ENCODE data around the gene MGLL.
A peak's percentile ranks its signal among the peaks of the same experiment; 100 is the strongest.

The MGLL gene

DNA sequence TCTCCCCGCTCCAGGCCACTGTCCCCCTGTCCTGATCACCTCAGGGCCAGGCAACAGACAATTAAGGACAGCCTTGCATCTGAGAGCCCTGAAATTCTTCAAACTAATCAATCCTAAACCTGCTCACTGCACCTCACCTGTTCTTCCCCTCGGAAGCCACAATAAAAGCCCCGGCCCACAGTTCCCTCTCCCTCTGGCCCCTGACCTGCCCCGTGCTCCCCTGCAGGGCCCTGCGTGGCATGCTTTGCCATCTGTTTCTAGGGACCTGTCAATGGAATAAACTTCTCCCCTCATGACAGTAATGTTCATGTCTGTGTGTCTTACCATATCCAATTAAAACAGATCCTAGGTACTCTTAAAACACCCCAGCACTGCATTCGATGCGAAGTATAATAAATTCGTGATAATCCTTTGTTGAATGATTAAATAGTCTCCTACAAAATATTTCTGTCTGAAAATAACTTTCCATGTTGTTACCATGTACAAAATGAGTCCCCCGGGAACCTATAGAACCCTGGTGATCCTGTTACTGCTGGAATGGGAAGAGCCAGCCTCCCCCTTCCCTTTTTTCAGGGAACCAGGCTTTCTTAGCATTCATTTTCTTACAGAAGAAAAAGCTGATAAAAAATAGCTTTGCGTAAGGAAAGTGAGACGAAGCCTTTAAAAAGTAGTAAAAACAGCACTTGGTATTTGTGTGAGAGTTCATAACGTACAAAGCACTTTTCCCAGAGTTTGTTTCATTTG lies 90.6 kb downstream of the MGLL start:
- no peak for TF ChIP-seq CTCF (IDR thresholded peaks at IDR 0.05; ENCODE audit: insufficient read depth, low read length)
- TF ChIP-seq, protein P1, sequence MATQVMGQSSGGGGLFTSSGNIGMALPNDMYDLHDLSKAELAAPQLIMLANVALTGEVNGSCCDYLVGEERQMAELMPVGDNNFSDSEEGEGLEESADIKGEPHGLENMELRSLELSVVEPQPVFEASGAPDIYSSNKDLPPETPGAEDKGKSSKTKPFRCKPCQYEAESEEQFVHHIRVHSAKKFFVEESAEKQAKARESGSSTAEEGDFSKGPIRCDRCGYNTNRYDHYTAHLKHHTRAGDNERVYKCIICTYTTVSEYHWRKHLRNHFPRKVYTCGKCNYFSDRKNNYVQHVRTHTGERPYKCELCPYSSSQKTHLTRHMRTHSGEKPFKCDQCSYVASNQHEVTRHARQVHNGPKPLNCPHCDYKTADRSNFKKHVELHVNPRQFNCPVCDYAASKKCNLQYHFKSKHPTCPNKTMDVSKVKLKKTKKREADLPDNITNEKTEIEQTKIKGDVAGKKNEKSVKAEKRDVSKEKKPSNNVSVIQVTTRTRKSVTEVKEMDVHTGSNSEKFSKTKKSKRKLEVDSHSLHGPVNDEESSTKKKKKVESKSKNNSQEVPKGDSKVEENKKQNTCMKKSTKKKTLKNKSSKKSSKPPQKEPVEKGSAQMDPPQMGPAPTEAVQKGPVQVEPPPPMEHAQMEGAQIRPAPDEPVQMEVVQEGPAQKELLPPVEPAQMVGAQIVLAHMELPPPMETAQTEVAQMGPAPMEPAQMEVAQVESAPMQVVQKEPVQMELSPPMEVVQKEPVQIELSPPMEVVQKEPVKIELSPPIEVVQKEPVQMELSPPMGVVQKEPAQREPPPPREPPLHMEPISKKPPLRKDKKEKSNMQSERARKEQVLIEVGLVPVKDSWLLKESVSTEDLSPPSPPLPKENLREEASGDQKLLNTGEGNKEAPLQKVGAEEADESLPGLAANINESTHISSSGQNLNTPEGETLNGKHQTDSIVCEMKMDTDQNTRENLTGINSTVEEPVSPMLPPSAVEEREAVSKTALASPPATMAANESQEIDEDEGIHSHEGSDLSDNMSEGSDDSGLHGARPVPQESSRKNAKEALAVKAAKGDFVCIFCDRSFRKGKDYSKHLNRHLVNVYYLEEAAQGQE (IDR thresholded peaks at IDR 0.05; ENCODE audit: insufficient replicate concordance, low read depth): no peak
- TF ChIP-seq GABPA (IDR thresholded peaks at IDR 0.05; ENCODE audit: low read depth): no peak
- TF ChIP-seq POLR2AphosphoS5 (IDR thresholded peaks at IDR 0.05; ENCODE audit: low read depth): no peak
- no peak for TF ChIP-seq SPI1 (IDR thresholded peaks at IDR 0.05; ENCODE audit: borderline replicate concordance, low read depth)
- Histone ChIP-seq H3K27ac (replicated peaks) (no peak overlapping the region), H3K4me3 (replicated peaks; ENCODE audit: insufficient read depth, low read length) (no peak overlapping the region), H3K27me3 (ENCODE audit: insufficient read depth, poor library complexity, severe bottlenecking) (no peaks in the 10 kb centered on the region)
- DNase-seq (ENCODE audit: low read depth in 1 of 2, low spot score in 1 of 2): no peak

DNA sequence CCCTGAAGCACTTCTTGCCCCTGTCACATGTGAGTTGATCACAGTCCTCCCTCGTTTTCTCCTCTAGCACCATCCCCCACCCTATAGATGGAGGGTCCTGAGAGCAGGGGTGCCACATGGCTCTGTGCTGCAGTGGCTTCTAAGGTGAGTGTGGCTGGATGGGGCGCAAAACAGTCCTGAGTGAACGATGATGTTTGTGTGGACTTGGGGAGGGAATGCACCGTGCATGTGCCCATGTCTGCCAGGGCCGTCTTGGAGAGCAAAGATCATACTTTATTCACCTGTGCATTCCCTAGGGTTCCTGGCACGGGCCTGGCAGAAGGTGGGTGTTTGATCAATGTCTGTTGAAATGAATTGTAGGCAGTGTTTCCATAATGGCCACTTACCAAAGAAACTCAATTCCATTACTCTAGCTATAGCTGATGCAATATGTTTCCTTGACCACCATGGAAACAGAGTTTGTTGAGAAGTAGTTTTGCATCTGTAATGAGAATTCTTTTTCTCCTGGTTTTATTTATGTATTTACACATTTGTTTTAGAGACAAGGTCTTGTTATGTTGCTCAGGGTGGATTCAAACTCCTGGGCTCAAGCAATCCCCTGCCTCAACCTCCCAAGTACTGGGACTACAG lies 91.5 kb downstream of the MGLL start:
- Histone ChIP-seq H3K27ac (replicated peaks) (no peak overlapping the region), H3K27me3 (ENCODE audit: insufficient read depth, poor library complexity, severe bottlenecking) (no peaks in the 10 kb centered on the region), H3K4me3 (replicated peaks; ENCODE audit: insufficient read depth, low read length) (no peak overlapping the region)
- DNase-seq (ENCODE audit: low read depth in 1 of 2, low spot score in 1 of 2): no peak
- no peak for TF ChIP-seq GABPA (IDR thresholded peaks at IDR 0.05; ENCODE audit: low read depth)
- TF ChIP-seq, protein P1 (IDR thresholded peaks at IDR 0.05; ENCODE audit: insufficient replicate concordance, low read depth): no peak
- no peak for TF ChIP-seq POLR2AphosphoS5 (IDR thresholded peaks at IDR 0.05; ENCODE audit: low read depth)
- no peak for TF ChIP-seq CTCF (IDR thresholded peaks at IDR 0.05; ENCODE audit: insufficient read depth, low read length)
- no peak for TF ChIP-seq SPI1 (IDR thresholded peaks at IDR 0.05; ENCODE audit: borderline replicate concordance, low read depth)

DNA sequence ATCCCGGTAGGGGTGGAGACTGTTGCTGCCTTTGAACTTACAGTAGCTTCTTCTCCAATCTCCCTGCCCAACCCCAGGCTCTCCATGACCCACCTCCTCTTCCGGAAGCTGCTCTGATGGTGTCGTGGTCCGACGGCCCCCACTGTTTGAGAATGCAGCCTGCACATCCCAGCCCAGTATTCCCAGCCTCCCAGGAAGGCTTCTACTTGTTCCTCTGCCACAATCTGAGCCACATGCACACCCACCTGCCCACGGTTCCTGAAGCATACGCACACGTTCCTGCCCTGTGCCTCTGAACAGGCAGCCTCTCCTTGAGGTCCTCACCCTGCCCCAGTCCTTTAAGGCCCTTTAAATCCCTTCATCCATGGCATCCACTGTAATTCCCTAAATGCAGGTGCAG lies 92.1 kb downstream of the MGLL start:
- no peak for DNase-seq (ENCODE audit: low read depth in 1 of 2, low spot score in 1 of 2)
- TF ChIP-seq, protein P1 (IDR thresholded peaks at IDR 0.05; ENCODE audit: insufficient replicate concordance, low read depth): no peak
- TF ChIP-seq CTCF (IDR thresholded peaks at IDR 0.05; ENCODE audit: insufficient read depth, low read length) (no peak), SPI1 (IDR thresholded peaks at IDR 0.05; ENCODE audit: borderline replicate concordance, low read depth) (no peak), POLR2AphosphoS5 (IDR thresholded peaks at IDR 0.05; ENCODE audit: low read depth) (no peak), GABPA (IDR thresholded peaks at IDR 0.05; ENCODE audit: low read depth) (no peak)
- Histone ChIP-seq H3K27me3 (ENCODE audit: insufficient read depth, poor library complexity, severe bottlenecking) (no peaks in the 10 kb centered on the region), H3K4me3 (replicated peaks; ENCODE audit: insufficient read depth, low read length) (no peak overlapping the region), H3K27ac (replicated peaks) (peak overlapping the region; percentile 36)

All from HL-60 (cell line).